Transverse colon (tissue), 4 donors: Measurements from ENCODE around the gene LIG1. TPM values are rescaled to one million over a fixed set of nuclear protein-coding genes. Genes with fewer than 3 reads are reported as not detected.
A peak's percentile ranks its signal among the peaks of the same experiment; 100 is the strongest.

Source experiments
- DNase-seq: peaks from one replicate; pipeline ENCODE4 v3.0.0-alpha.2; 2019
- H3K27ac ChIP-seq, 4 donors: fragments of 200-600 bp; sonication (generic); 2 replicates each; pipeline ENCODE4 v1.5.1; 2016 to 2018; ENCODE audit warnings: inconsistent platforms in 4 of 4
- H3K27me3 ChIP-seq: fragments of 200-600 bp; sonication (generic); 2 replicates; pipeline ENCODE4 v1.5.1; 2017; ENCODE audit warnings: inconsistent platforms
- H3K36me3 ChIP-seq, 4 donors: fragments of 200-600 bp; sonication (generic); 2 replicates each; pipeline ENCODE4 v1.5.1; 2017 to 2019; ENCODE audit warnings: inconsistent platforms in 4 of 4
- H3K4me1 ChIP-seq, 4 donors: fragments of 200-600 bp; sonication (generic); 2 replicates each; pipeline ENCODE4 v1.5.1; 2017 to 2020; ENCODE audit warnings: inconsistent platforms in 4 of 4
- H3K4me3 ChIP-seq, 4 donors: fragments of 200-600 bp; sonication (generic); 1 replicate in 1 of 4; 2 replicates in 3 of 4; pipeline versions ENCODE4 v1.5.1 to v1.6.1; 2017 to 2019; ENCODE audit warnings: inconsistent platforms in 4 of 4
- H3K9me3 ChIP-seq, 2 donors: fragments of 200-600 bp; sonication (generic); 2 replicates each; pipeline ENCODE4 v1.5.1; 2017 to 2019; ENCODE audit warnings: inconsistent platforms in 2 of 2
- CTCF ChIP-seq, 5 experiments: fragments of 200-600 bp in 3 of 5; fragments of 450-650 bp in 2 of 5; sonication (generic) in 3 of 5; IDR thresholded peaks; 1 replicate in 2 of 5; 2 replicates in 3 of 5; pipeline ENCODE4 v1.5.1; 2016 to 2017; ENCODE audit warnings: antibody characterized with exemption in 5 of 5, inconsistent platforms in 3 of 5, mild to moderate bottlenecking in 2 of 5, moderate library complexity in 1 of 5
- EP300 ChIP-seq: sonication (generic); formaldehyde crosslinking; IDR thresholded peaks from one replicate; pipeline ENCODE4 v1.6.1; 2017; ENCODE audit warnings: antibody characterized with exemption, low read depth
- POLR2A ChIP-seq: fragments of 450-650 bp; IDR thresholded peaks from one replicate; pipeline ENCODE4 v1.6.1; 2016; ENCODE audit warnings: antibody characterized with exemption, mild to moderate bottlenecking, moderate library complexity
- POLR2AphosphoS5 ChIP-seq, 3 donors: sonication (generic); formaldehyde crosslinking; IDR thresholded peaks; one replicate each; pipeline ENCODE4 v1.6.1; 2016; ENCODE audit warnings: antibody characterized with exemption in 3 of 3
- WGBS, 2 donors: methylation state at CpG; one replicate each; pipeline ENCODE4 v1.1.5; 2018; ENCODE audit warnings: low coverage in 1 of 2; 5-methylcytosine and 5-hydroxymethylcytosine counted together
- in situ Hi-C, 4 donors: fragments of 200-750 bp; cut with MboI; loops; one replicate each; pipeline versions ENCODE4 v1.15.0 to v1.15.1; 2017; ENCODE audit warnings: low sequenced_read_pairs in 3 of 4, low pct_ligation_motif_present in 1 of 4, low pct_unique_long_range_greater_than_20kb in 1 of 4
- intact Hi-C: fragments of 100-400 bp; cut with DNase I; formaldehyde crosslinking; loops from one replicate; pipeline ENCODE4 v1.15.1; 2023; ENCODE audit warnings: low total_unique reads
- total RNA-seq, 4 donors: library from RNA; depleted of rRNA; stranded (reverse); fragments of >200 nt; gene quantifications; one replicate each; pipeline ENCODE4 v1.1.0, GENCODE V29; 2016

The LIG1 gene
- total RNA-seq, 4 donors from 2014 or later, result 14.3 to 71.4 (median 26.8) TPM

DNA sequence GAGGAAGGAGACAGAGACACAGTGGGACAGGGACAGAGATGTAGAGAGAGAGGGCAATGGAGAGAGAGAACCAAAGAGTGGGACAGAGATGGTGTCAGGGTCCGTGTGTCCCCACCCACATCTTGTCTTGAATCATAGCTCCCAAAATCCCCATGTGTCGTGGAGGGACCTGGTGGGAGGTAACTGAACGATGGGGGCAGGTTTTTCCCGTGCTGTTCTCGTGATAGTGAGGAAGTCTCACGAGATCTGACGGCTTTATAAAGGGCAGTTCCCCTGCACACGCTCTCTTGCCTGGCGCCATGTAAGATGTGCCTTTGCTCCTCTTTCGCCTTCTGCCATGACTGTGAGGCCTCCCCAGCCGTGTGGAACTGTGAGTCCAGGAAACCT is 52.0 kb downstream of the LIG1 start:
- H3K4me3 ChIP-seq, result no peak overlapping the region
- no peaks in the 10 kb centered on the region for H3K27me3 ChIP-seq
- 84 to 100% methylated on average over 4 to 11 of the region's 11 CpGs for WGBS, 2 donors
- intact Hi-C loops (no loop called here), in situ Hi-C loops (no loop called here)
- H3K36me3 ChIP-seq, result peaks cover 0 to 4% (median 0%) of the 10 kb centered on the region in 4 donors
- no peaks in the 10 kb centered on the region for H3K9me3 ChIP-seq
- no peak for TF ChIP-seq CTCF (IDR thresholded peaks at IDR 0.05)
- no peak for TF ChIP-seq POLR2A
- TF ChIP-seq EP300, result no peak
- TF ChIP-seq POLR2AphosphoS5 (IDR thresholded peaks at IDR 0.05), result no peak
- H3K27ac ChIP-seq, result no peak overlapping the region
- H3K4me1 ChIP-seq, result no peaks in the 10 kb centered on the region
- DNase-seq, result no peak

DNA sequence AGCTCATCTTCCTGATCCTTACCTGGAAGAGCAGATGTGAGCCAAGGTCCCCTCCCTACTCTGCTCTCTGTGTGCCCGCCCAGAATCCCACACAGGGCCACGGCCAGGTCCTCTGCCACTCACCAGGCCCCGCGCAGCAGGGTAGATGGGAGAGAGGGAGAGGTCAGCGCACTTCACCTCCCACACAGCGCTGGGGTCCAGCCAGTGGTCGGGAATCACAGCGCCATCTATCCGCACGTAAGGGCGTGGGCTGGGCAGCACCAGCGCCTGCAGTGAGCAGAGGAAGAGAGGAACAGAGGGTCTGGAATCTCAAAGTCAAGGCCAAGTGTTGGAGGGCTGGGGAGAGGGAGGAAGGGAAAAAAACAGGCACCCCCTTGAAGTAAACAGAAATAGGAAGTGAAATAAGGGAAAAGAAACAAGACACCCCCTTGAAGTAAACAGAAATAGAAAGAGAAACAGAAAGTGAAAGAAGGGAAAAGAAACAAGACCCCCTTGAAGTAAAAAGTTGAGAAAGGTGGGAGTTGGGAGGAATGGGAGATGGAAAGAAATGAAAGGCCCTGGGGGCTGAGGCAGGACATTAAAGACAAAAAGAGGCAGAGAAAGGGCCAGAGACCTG is 52.5 kb downstream of the LIG1 start:
- DNase-seq, result no peak
- TF ChIP-seq CTCF (IDR thresholded peaks at IDR 0.05), result no peak
- TF ChIP-seq POLR2AphosphoS5 (IDR thresholded peaks at IDR 0.05), result no peak
- no peak for TF ChIP-seq EP300
- no peak for TF ChIP-seq POLR2A
- H3K9me3 ChIP-seq, result no peaks in the 10 kb centered on the region
- 88 to 90% methylated on average over 2 to 12 of the region's 12 CpGs for whole genome bisulfite sequencing, 2 donors
- no peaks in the 10 kb centered on the region for H3K4me1 ChIP-seq
- no peaks in the 10 kb centered on the region for H3K27me3 ChIP-seq
- H3K4me3 ChIP-seq, result no peak overlapping the region
- intact Hi-C loops, result no loop called here
- peaks cover 0 to 4% (median 0%) of the 10 kb centered on the region in 4 donors for H3K36me3 ChIP-seq
- no peak overlapping the region for H3K27ac ChIP-seq
- in situ Hi-C loops, result no loop called here

DNA sequence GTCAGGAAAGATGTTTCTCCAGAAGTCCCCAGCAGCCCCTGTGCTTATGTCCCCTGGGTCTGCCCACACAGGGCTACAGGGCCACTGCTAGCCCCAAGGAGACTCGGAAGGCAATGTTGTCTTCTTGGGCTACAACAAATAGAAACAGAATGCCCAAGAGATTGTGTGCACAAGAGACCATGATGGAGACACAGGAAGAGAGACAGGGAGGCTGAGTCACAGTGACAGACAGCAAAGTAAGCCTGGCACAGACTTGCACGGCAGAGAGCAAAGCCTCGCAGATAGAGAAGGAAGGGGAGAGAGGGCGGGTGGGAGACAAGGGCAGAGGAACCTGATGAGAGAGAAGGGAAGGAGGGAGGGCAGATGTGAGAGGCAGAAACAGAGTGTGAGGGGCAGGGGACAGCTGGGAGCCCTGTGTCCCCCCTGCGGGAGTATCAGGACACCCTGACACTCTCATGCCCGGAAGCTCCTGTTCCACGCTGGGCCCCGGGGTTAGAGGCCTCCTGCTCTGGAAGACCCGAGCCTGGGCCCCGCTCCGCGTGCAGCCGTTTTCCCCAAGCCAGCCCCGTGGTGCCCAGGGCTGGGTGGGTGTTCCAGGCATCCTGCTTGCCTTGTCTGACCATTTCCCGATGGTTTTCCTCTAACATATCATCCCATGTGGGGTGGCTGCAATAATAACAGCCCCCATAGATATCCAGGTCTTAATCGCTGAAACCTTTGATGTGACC is 56.8 kb downstream of the LIG1 start:
- H3K9me3 ChIP-seq, result no peaks in the 10 kb centered on the region
- TF ChIP-seq POLR2AphosphoS5 (IDR thresholded peaks at IDR 0.05) (no peak), EP300 (no peak), POLR2A (no peak), CTCF (IDR thresholded peaks at IDR 0.05) (no peak)
- H3K4me1 ChIP-seq, result peaks cover 0 to 16% (median 9%) of the 10 kb centered on the region in 4 donors
- intact Hi-C loops (no loop called here), in situ Hi-C loops (no loop called here)
- H3K4me3 ChIP-seq, result no peak overlapping the region
- DNase-seq, result no peak
- no peaks in the 10 kb centered on the region for H3K27me3 ChIP-seq
- no peak overlapping the region for H3K27ac ChIP-seq
- WGBS, 2 donors, result 86 to 100% methylated on average over 2 to 16 of the region's 16 CpGs
- H3K36me3 ChIP-seq, result peaks cover 0 to 4% (median 0%) of the 10 kb centered on the region in 4 donors

DNA sequence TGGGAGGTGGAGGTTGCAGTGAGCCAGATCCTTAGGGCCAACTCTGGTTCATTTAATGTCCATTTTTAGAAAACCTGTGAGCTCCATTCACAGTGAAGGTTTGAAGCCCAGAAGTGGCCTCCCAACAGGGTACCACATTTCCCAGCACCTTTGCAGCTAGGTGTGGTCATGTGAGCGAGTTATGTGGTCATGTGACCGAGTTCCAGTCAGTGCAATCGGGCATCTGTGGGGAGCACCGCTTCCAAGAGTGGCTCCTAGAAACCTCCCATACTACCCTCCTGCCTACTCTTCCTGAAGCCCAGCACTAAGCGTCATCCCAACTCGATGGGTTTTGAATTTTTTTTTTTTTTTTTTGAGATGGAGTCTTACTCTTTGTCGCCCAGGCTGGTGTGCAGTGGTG is 58.9 kb downstream of the LIG1 start:
- DNase-seq, result no peak
- peaks cover 0 to 26% (median 13%) of the 10 kb centered on the region in 4 donors for H3K4me1 ChIP-seq
- TF ChIP-seq CTCF (IDR thresholded peaks at IDR 0.05), result no peak
- TF ChIP-seq POLR2AphosphoS5 (IDR thresholded peaks at IDR 0.05), result no peak
- no peak for TF ChIP-seq POLR2A
- TF ChIP-seq EP300, result no peak
- in situ Hi-C loops, result no loop called here
- H3K36me3 ChIP-seq, result no peaks in the 10 kb centered on the region
- peak overlapping the region; percentile 87 to 93 (median 89) for H3K27ac ChIP-seq
- intact Hi-C loops, result no loop called here
- no peak overlapping the region for H3K4me3 ChIP-seq
- H3K9me3 ChIP-seq, result no peaks in the 10 kb centered on the region
- no peaks in the 10 kb centered on the region for H3K27me3 ChIP-seq
- 71 to 73% methylated on average over 2 to 7 of the region's 7 CpGs for WGBS, 2 donors
